Fibroblast of the conjunctiva (primary cell): ENCODE data around the gene PKD1.

Source experiments
- DNase-seq: peaks from one replicate; pipeline ENCODE4 v3.0.0-alpha.2; 2010; ENCODE audit warnings: low read depth

The PKD1 gene

DNA sequence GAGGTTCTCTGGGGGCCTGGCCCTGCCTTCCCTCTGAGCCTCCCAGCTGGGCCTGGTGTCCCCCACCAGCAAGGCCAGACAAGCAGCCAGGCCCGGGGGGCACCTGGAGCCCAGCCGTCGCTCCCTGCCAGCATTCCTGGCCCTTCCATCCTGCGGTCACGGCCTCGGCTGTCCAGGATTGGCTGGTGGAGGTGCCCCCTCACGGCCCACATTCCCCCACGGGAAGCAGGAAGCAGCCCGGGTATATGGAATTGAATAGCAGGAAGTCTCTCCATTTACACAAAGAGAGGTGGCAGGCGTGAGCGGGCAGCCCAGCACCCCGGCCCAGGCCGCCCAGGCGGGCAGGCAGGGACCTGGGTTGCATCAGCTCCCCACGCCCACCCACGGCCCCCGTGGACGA lies 34.4 kb upstream of the PKD1 start:
- no peak for DNase-seq

DNA sequence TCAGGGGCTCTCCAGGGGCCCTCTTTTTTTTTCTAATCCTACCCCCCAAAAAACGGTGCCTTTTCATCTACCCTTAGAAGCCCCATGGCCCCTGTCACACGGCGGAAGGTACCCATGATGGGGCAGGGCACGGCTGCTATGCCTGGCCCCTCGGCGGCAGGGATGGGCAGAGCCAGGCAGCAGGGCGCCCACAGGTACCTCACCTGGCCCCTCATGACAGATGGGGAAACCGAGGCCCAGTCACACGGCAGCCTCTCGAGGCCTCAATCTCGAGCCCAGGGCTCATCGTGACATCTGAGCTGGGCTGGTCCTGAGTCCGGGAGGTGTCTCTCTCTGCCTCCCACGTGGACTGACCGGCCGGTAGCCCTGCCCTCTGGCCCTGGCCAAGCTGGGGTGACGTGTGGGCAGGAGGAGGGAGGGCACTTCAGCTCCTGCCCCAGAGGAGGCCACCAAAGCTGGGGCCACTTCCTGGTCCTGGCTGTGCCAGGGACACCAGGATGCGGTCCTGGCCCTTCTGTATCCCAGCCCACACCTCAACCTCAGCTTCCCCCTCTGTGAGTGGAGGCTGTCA lies 31.5 kb upstream of the PKD1 start:
- DNase-seq: no peak

DNA sequence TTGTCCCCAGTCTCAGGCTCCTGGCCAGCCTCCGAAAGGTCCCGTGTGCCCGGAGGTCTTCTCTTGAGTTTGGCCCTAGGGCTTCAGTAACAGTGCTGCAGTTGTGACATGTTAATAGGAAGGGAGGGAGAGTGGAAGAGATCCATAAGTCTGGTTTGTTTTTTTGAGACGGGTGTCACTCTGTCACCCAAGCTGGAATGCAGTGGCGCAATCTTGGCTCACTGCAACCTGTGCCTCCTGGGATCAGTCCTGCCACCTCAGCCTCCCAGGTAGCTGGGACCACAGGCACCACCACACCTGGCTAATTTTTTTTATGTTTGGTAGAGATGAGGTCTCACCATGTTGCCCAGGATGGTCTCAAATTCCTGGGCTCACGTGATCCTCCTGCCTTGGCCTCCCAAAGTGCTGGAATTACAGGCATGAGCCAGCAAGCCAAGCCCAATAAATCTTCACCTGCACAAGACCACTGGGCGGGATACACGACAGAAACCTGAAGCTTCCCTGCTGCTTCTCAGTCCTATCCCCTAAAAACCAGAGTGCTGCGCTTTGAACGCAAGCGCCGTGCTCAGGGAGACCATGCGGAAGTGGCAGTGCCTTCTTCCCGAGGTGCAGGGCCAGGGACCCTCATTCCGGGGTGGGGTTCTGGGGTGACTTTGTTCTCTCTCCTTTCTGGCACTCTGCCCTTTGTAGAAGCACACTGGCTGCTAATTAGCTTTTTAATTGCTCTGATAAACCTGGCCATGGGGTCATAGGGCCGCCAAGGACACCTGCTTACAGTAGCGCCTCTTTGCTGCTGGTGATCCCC lies 30.8 kb upstream of the PKD1 start:
- no peak for DNase-seq

DNA sequence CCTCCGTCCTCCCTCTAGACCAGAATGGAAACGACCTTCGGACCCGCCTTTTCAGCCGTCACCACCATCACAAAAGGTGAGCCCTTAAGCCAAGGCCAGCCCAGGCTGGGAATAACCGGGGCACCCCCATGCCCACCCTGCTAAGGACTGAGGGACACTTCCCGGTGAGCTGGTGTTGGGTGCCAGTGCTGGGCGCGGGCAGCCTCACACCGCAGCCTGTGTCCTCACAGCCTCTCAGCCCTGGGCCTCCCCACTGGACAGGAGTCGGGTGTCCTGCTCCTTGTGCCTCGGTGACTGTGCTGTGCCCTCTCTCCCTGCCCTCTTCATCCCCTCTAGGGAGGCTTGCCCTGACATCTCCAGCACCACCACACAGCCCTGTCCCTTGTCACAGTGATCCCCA lies 30.2 kb upstream of the PKD1 start:
- no peak for DNase-seq

DNA sequence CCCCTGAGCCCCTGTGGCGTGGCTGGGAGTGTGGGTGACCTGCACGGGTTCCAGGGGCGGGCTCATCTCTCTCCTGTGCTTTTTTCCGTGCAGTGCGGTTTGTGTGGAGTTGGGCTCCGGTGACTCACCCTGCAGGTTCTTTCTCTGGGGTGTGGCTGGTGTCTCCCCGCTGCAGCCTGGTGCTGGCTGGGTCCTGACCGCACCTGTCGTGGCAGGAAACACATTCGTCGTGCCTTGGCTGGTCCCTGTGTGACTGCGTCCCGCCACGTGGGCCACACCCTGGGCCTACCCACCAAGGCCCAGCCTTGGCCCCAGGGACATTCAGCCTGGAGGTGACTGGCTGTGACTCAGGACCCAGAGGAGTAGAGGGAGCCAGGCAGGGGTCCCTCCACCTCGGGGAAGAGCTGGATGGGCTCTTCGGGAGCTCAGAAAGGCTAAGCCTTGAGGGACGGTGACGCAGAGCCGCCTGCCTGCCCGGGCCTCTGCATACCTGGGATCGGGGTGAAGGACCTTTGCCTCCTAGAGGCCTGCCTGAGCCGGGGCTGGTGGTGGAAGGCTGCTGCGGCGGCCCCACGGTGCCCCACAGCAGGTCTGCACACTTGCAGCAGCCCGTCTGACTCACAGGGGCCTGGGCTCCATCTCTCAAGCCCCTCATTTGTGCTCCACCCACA lies 27.6 kb upstream of the PKD1 start:
- DNase-seq: no peak

DNA sequence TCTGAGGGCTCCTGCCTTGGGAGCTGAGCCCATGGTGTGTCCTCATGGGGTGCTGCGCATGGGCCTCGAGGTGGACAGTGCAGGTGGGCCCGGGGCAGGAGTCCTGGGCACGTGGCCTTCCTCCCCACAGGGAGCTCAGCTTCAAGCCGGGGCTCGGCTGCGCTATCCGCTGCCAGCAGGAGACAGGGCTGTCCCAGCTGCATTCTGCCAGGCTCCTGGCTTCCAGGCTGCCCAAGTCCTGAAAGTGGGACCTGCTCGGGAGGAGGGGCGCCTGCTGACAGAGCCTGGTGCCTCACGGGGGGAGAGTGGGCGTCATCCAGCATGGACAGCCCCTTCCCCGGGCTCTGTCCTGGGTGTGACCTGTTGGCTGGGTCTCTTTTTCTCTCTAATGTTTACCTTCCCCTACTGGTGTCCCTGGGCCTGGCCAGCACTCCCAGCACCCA lies 27.0 kb upstream of the PKD1 start:
- DNase-seq: no peak

DNA sequence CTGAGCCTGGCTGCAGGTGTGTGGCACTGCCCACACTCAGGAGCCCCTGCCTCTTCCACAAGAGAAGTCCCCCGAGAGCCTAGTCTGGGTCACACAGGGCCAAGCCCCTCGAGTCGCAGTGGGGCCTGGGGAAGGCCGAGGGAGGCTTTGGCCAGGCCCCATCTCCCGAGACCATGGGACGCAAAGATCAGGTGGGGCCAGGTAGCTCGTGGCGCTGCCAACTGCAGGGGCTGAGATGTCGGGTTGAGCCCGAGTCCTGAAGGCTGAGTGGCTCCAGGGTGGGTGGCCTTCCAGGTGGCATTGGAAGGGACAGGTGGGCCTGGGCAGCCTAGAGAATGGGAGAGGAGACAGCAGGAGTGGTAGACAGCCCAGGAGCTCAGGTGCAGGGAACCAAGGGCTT lies 26.2 kb upstream of the PKD1 start:
- no peak for DNase-seq

DNA sequence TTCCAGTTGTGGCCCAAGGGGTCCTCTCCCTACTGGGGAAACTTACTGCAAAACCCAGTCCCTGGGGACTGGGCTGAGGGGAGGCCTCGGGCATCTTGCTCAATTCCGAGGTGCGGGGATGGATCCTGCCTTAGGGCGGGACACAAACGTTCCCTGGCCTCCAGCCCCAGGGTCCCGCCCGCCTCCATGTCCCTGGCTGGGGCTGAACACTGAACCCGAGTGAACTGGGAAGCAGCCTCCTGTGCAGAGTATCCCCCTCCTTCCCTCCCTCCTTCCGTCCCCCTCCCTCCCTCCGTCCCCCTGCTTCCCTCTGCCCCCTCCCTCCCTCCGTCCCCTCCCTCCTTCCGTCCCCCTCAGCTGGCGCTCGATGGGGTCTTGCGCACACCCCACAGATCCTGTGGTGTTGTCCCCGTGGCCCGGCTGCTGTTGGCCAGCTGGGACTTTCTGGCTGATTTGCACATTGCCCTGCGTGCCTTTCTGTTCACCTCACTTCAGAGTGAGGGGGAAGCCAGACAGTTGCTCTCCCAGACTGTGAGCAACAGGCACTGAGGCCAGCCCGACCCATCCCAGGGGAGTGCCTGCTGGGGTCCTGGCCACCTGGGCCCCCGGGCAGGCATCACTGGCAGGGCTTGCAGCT lies 25.3 kb upstream of the PKD1 start:
- DNase-seq: peak; percentile 37

DNA sequence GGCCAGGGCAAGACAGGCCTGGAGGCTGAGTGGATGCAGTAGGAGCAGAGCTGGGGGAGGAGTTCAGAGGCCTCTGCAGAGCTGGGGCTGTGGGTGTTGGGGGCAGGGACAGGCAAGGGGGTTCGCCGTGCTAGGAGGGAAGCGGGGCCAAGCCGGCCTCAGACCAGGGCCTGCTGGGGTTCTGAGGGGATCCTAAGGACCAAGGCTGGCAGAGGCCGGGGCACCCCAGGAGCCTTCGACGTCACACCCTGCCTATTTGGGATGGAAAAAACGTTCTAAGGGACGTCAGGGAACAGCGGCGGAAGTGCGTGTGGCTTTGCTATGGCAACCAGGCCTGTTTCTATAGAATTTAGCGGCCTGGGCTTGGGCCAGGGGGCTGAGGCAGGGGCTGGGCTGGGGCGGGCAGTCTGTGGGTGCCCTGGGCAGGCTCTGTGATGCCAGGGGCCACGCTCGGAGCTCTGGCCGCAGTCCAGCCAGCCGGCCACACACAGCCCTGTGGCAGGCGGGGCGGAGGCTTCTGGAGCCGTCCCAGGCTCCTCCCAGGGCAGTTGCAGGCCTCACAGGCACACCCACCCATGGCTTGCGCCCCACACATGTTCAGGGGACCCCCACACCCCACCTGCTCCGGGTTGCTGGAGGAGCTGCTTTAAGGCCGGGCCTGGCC lies 23.6 kb upstream of the PKD1 start:
- DNase-seq: peak; percentile 59

DNA sequence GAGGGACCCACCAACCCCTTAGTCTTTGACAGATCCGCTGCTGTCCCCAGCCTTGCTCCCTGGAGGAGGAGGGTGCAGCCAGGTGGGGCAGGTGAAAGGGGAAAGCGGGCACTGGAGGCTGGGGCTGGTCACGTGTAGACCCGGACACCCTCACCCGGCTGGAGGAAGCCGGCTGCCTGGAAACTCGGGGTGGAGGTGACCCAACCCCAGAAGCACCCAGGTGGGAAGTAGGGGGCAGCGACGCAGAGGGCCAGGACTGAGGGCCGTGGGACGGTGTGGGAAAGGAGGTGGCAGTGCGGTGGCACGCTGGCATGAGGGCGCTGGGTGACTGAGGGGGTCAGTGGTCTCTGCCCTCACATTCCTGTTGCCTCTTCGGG lies 22.6 kb upstream of the PKD1 start:
- no peak for DNase-seq

DNA sequence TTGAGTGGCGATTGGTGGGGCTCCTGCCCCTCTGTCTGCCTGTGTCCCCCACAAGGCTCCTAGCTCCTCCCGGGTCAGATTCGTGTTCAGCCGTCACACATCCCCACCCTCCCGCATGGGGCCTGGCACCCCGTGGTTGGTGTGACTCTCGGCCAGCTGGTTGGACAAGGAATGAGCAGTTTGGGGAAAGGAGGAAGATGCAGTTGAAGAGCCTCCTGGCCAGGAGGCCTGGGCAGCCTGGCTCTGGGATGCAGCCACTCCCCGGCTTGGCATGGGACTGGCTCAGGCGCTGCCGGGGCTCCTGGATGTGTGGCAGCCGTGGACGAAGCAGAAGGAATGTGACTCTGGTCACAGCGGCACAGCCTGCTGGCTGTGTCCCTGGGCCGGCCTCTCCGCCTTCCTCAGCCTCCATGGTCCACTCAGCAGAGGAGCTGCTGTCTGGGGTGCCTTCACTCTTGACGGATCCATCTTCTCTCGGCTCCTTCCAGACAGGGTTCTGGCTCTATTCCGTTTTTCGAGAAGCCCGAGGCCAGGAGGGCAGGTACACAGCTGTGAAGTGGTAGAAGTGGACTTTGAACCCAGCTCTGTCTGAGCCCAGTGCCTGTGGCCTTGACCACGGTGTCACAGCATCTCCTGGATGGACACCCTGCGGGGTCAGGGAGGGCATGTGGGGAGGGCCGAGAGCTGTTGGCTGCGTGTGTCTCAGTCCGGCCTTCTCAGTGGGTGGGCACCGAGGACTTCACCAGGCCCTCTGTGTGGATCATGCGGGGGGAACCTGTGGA lies 22.0 kb upstream of the PKD1 start:
- DNase-seq: no peak

DNA sequence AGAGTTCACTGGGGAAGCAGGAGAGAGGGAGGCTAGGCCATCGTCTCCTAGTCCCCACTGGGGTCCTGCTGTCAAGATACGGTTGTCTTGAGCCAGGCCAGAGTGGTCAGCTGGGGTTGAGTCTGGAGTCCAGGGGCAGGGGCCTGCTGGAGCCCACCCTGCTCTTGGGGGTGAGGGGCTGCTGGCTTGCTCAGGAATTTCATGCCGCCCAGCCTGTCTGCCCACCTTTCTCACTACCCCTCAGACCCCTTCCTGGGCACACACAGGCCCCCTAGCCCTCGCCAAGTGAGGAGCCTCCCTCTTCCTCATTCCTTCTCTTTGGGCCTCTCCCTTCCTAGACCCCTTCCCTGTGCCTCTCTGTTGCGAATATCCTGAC lies 21.1 kb upstream of the PKD1 start:
- no peak for DNase-seq

DNA sequence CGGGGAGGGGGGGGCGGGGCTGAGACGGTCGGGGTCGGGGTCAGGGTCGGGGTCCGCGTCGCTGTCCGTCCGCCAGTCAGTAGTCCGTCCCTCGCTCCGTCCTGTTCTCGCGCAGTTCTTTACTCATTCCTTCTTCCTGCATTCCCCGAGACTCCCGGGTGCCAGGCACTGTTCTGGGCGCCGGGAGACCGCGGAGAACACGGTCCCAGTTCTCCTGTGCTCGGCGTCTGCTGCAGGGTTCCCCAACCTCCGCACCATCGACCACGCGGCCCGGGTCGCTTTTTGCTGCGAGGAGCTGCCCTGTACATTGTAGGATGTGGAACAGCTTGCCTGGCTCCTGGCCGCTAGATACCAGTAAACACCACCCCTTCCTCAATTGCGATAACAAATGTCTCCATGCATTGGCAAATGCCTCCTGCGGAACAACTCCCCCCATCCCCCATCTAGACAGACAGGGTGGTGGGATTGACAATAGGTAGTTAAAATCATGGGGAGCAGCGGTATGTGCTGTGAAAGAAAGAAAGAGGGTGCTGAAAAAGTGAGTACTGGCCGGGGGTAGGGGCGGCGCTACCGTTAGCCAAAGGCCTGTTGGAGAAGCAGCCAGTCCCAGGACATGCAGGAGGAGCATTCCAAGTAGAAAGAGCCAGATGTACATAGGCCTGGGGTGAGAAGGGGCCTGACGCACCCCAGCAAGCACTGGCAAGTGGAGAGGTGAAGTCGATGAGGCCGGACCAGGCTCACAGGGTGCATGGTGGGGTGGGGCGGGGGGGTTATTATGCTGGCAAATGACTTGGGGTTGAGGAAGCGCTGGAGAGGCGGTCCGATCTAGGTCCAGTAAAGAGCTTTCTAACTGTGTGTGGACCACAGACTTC lies 20.5 kb upstream of the PKD1 start:
- DNase-seq: peak; percentile 49

DNA sequence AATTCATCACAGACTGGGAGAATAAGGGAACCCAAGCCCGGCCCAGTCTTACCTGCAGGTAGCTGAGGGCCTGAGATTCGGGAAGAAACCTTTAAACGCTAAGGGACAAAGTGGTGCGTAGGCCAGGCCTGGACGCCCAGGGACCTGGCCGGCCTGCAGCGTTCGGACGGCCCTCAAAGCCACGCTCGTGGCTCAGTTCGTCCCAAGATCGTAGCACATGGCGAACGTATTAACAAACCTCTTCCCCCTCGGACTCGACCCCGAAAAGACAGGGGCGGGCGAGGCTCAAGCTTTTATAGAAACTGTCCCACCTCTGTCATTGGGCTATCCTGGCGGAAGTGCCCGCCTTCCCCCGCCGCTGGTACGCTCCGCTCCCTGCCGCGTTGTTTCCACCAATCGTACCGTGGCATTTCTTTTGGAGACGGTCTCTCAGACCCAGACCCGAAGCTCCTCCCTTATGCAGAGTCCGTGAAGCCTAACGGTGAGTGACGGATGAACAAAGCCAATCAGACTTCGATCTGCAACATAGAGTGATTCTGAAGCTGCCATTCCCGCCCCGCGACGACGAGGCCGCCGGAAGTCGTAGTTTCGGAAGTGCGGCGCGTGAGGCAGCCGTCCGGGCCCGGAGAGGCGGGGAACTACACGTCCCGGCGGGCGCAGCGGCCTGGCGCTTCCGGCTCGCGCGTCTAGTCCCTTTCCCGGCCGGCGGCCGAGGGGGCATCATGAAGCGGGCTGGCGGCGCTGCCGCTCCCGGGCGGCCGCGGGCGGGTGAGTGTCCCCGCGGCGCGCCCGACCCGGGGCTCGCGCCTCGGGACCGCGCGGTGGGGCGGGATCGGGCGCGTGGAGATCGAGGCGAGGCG lies 19.6 kb upstream of the PKD1 start, which contains the start of gene TRAF7:
Gene TRAF7 (plus strand): TSS at position 692 of the 860 bp plus-strand sequence. CDS start 8,139 bp downstream, outside the sequence.
- DNase-seq: peak; percentile 100

DNA sequence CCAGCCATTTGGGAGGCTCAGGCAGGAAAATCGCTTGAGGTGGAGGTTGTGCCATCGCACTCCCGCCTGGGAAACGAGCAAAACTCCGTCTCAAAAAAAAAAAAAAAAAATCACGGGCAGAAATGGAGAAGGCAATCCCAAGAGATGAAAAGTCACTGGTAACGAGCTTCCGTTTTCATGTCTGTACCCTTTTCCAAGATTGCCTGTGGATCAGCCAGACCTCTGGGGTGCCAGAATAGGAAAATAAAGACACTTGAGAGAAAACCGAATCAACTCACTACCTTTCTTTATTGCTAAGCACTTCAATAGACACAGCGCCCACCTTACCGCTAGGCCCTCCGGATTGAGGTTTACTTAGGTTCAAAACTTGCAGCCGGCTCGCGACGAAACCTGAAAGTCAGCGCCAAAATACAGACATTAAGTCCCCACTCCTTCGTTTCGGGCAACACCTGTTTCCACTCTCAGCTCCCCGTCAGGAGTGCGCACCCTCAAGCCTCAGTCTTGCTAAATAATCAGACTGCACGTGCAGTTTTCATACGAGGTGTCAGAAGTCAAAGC lies 18.9 kb upstream of the PKD1 start:
- no peak for DNase-seq

DNA sequence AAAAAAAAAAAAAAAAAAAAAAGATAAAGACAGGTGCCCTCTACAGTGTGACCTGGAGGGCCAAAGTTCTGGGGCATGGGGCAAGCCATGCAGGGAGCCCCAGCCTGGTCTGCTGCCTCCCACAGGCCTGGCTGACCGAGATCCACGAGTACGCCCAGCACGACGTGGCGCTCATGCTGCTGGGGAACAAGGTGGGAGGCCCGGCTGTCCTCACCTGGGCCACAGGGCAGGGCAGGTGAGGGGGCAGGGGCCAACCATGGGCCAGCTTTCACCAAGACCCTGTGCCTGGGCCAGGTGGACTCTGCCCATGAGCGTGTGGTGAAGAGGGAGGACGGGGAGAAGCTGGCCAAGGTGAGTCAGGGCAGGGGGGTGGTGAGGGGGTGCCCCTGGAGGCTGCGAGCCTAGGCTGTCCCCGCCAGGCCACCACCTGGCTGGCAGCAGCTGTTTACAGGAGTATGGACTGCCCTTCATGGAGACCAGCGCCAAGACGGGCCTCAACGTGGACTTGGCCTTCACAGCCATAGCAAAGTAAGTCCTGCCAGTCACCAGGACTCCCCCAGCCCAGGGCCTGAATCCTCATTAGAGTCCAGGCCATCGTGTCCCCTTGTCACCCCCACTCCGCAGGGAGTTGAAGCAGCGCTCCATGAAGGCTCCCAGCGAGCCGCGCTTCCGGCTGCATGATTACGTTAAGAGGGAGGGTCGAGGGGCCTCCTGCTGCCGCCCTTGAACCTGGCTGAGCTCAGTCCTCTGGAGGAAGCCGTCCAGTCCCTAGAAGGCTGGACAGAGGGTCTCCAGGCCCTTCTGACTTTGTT lies 17.2 kb upstream of the PKD1 start:
- no peak for DNase-seq

DNA sequence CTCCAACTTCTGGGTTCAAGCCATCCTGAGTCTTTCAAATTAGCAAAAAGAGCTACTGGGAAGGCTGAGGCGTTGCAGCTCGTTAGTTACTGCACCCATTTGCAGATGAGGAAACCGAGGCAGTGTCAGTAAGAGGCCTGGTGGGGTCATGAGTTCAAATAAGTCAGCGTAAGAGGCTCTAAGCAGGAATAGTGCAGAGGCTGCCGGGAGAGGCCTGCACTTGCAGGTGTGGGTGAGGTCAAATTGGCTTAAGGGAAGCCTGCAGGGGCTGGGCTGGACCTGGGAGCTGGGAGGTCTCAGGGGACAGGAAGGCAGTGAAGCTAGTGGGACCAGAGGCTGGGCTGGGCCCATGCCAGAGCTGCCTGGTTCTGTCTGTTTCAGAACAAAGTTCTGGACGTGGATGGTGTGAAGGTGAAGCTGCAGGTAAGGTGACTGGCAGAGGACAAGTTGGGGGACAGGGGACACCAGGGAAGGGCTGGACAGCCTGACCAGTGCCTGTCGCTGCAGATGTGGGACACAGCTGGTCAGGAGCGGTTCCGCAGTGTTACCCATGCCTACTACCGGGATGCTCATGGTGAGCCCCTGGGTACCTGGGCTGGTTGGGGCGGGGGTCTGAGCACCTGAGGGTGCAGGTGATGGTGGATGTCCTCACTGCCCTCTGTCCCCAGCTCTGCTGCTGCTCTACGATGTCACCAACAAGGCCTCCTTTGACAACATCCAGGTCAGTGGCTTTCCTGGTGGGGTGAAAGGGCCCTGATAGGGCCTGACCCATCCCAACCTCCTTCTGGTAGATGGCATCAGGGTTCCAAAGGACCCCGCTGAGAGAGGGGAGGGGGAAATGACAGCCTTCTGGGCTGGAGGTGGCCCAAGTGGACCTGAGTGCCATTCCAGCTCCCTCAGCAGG lies 15.7 kb upstream of the PKD1 start:
- DNase-seq: no peak
